OCI-LY3 (cell line): ENCODE measurements around the gene SHANK3.

Experiments
- EZH2phosphoT487 ChIP-seq: fragments of 200-600 bp; shearing (Covaris generic); IDR thresholded peaks from 2 replicates; pipeline ENCODE4 v1.6.1; 2018; ENCODE audit warnings: antibody characterized with exemption, mixed run types, low read depth
- TF ChIP-seq, protein P1 (sequence below): fragments of 200-600, 300-600 bp; sonication (generic); IDR thresholded peaks from 2 replicates; pipeline ENCODE4 v1.5.1; 2014; ENCODE audit warnings: antibody characterized with exemption, low read length, low read depth

DNA sequence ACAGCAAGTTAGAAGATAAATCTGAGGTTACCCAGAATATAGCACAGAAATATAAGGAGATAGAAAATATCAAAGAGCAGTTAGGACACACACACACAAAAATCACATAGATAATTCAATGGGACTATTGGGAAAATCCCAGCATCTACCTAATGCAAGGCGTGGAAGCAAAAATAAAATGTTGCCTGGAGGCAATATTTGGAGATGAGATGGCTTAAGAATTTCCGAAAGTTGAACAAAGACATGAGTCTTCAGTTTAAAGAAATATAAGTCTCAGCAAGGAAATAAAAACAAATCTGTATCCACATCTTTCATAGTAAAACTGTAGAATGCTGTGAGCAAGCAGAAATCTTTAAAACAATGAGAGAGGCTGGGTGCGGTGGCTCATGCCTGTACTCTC lies 35.9 kb downstream of the SHANK3 start:
- TF ChIP-seq, protein P1, sequence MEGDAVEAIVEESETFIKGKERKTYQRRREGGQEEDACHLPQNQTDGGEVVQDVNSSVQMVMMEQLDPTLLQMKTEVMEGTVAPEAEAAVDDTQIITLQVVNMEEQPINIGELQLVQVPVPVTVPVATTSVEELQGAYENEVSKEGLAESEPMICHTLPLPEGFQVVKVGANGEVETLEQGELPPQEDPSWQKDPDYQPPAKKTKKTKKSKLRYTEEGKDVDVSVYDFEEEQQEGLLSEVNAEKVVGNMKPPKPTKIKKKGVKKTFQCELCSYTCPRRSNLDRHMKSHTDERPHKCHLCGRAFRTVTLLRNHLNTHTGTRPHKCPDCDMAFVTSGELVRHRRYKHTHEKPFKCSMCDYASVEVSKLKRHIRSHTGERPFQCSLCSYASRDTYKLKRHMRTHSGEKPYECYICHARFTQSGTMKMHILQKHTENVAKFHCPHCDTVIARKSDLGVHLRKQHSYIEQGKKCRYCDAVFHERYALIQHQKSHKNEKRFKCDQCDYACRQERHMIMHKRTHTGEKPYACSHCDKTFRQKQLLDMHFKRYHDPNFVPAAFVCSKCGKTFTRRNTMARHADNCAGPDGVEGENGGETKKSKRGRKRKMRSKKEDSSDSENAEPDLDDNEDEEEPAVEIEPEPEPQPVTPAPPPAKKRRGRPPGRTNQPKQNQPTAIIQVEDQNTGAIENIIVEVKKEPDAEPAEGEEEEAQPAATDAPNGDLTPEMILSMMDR = no peak
- TF ChIP-seq EZH2phosphoT487 = no peak
